GM23338 (cell line): ENCODE data around the gene DDB1. TPM values are rescaled to one million over a fixed set of nuclear protein-coding genes. Genes with fewer than 3 reads are reported as not detected.

ENCODE experiments used
- ATAC-seq: fragments of 200-7000 bp; cut with Tn5 transposase; 3 replicates; pipeline ENCODE4 v1.9.1; 2020
- DNase-seq: peaks from one replicate; pipeline ENCODE4 v3.0.0-alpha.2; 2015; ENCODE audit warnings: low spot score
- H2AFZ ChIP-seq: fragments of 200-600 bp; sonication (generic); 2 replicates; pipeline ENCODE4 v1.8.0; 2016; ENCODE audit warnings: antibody characterized with exemption, mild to moderate bottlenecking, moderate library complexity
- H3F3A ChIP-seq: fragments of 200-600 bp; sonication (generic); replicated peaks from 2 replicates; pipeline ENCODE4 v1.8.0; 2017; ENCODE audit warnings: antibody characterized with exemption, mixed run types, low read depth
- H3K27ac ChIP-seq: fragments of 200-600 bp; sonication (generic); 2 replicates; pipeline ENCODE4 v1.6.1; 2016; ENCODE audit warnings: low read depth
- H3K27me3 ChIP-seq: fragments of 200-600 bp; sonication (generic); 2 replicates; pipeline ENCODE4 v1.8.0; 2016; ENCODE audit warnings: mild to moderate bottlenecking, mixed run types, moderate library complexity; ENCODE audit not compliant: insufficient read depth
- H3K36me3 ChIP-seq: fragments of 200-600 bp; sonication (generic); 2 replicates; pipeline ENCODE4 v1.8.0; 2016; ENCODE audit warnings: mild to moderate bottlenecking; ENCODE audit not compliant: insufficient read depth
- H3K4me1 ChIP-seq: fragments of 200-600 bp; sonication (generic); 2 replicates; pipeline ENCODE4 v1.8.0; 2016; ENCODE audit warnings: mild to moderate bottlenecking, moderate library complexity; ENCODE audit not compliant: insufficient read depth
- H3K4me2 ChIP-seq: fragments of 200-600 bp; sonication (generic); 2 replicates; pipeline ENCODE4 v1.7.1; 2017; ENCODE audit warnings: mixed run types
- H3K4me3 ChIP-seq: fragments of 200-600 bp; sonication (generic); 2 replicates; pipeline ENCODE4 v1.6.1; 2016; ENCODE audit warnings: mixed run types
- H3K79me2 ChIP-seq: fragments of 200-600 bp; sonication (generic); replicated peaks from 2 replicates; pipeline ENCODE4 v1.8.0; 2017; ENCODE audit warnings: mild to moderate bottlenecking; ENCODE audit not compliant: insufficient read depth
- H3K9me2 ChIP-seq: fragments of 200-600 bp; sonication (generic); 2 replicates; pipeline ENCODE4 v1.8.0; 2017; ENCODE audit not compliant: insufficient read depth
- H4K20me1 ChIP-seq: fragments of 200-600 bp; sonication (generic); replicated peaks from 2 replicates; pipeline ENCODE4 v1.8.0; 2017; ENCODE audit warnings: mild to moderate bottlenecking; ENCODE audit not compliant: insufficient read depth
- H3K27ac Mint-ChIP-seq: 2 replicates; pipeline ENCODE4 v1.8.0; 2020; ENCODE audit warnings: inconsistent platforms, mild to moderate bottlenecking, moderate library complexity, mixed read lengths
- H3K27me3 Mint-ChIP-seq: 3 replicates; pipeline ENCODE4 v1.8.0; 2022; ENCODE audit warnings: low read depth, mild to moderate bottlenecking, moderate library complexity, mixed read lengths, inconsistent platforms; ENCODE audit not compliant: insufficient read depth, poor library complexity
- H3K36me3 Mint-ChIP-seq: 3 replicates; pipeline ENCODE4 v1.8.0; 2021; ENCODE audit warnings: low read depth, mild to moderate bottlenecking, inconsistent platforms, moderate library complexity, mixed read lengths
- H3K4me1 Mint-ChIP-seq: 3 replicates; pipeline ENCODE4 v1.8.0; 2020; ENCODE audit warnings: mild to moderate bottlenecking, inconsistent platforms, mixed read lengths
- H3K4me3 Mint-ChIP-seq: 3 replicates; pipeline ENCODE4 v1.8.0; 2021; ENCODE audit warnings: moderate library complexity, mild to moderate bottlenecking, inconsistent platforms, mixed read lengths
- H3K9me3 Mint-ChIP-seq: 3 replicates; pipeline ENCODE4 v1.8.0; 2020; ENCODE audit warnings: moderate library complexity, mild to moderate bottlenecking, inconsistent platforms, mixed read lengths
- CREB1 ChIP-seq: fragments of 250-450 bp; sonication (Bioruptor Pico); IDR thresholded peaks from 2 replicates; pipeline ENCODE4 v1.5.0; 2020; ENCODE audit warnings: low read depth, mild to moderate bottlenecking, moderate library complexity
- EZH2 ChIP-seq: fragments of 200-600 bp; sonication (generic); IDR thresholded peaks from one replicate; pipeline ENCODE4 v1.8.0; 2017; ENCODE audit warnings: antibody characterized with exemption, mild to moderate bottlenecking, low read depth; ENCODE audit not compliant: unreplicated experiment
- EZH2phosphoT487 ChIP-seq: fragments of 200-600 bp; sonication (generic); IDR thresholded peaks from one replicate; pipeline ENCODE4 v1.8.1; 2018; ENCODE audit warnings: antibody characterized with exemption; ENCODE audit not compliant: unreplicated experiment
- JUNB ChIP-seq: IDR thresholded peaks from one replicate; pipeline ENCODE4 v1.6.1; 2016; ENCODE audit warnings: antibody characterized with exemption; ENCODE audit not compliant: unreplicated experiment
- NANOG ChIP-seq: IDR thresholded peaks from 2 replicates; pipeline ENCODE4 v1.6.1; 2016; ENCODE audit warnings: antibody characterized with exemption, borderline replicate concordance
- POLR2AphosphoS5 ChIP-seq: IDR thresholded peaks from 2 replicates; pipeline ENCODE4 v1.6.1; 2016; ENCODE audit warnings: antibody characterized with exemption, low read depth
- STAT1 ChIP-seq: IDR thresholded peaks from one replicate; pipeline ENCODE4 v1.6.1; 2016; ENCODE audit warnings: antibody characterized with exemption; ENCODE audit not compliant: unreplicated experiment
- ZNF114 ChIP-seq: fragments of 250-450 bp; sonication (Bioruptor Pico); IDR thresholded peaks from 2 replicates; pipeline ENCODE4 v1.5.0; 2020; ENCODE audit warnings: mild to moderate bottlenecking, moderate library complexity
- ZNF331 ChIP-seq: fragments of 250-450 bp; sonication (Bioruptor Pico); IDR thresholded peaks from 2 replicates; pipeline ENCODE4 v1.5.0; 2020; ENCODE audit warnings: low read depth, mild to moderate bottlenecking, moderate library complexity
- polyA plus RNA-seq: library from polyadenylated mRNA; unstranded; fragments of >200 nt; fragmentation: Nextera tagmentation; extraction: Ambion mirVana; gene quantifications from 2 replicates; pipeline ENCODE4 v1.2.1, GENCODE V29; 2016
- total RNA-seq: library from RNA; depleted of rRNA; stranded (reverse); fragments of >200 nt; shearing (Covaris generic); gene quantifications from 2 replicates; pipeline ENCODE4 v1.2.3, GENCODE V29; 2014
- TF ChIP-seq, protein P1 (sequence below): IDR thresholded peaks from 2 replicates; pipeline ENCODE4 v1.6.1; 2016; ENCODE audit warnings: antibody characterized with exemption
- TF ChIP-seq, protein P2 (sequence below): fragments of 250-450 bp; sonication (Bioruptor Pico); IDR thresholded peaks from 2 replicates; pipeline ENCODE4 v1.5.0; 2020; ENCODE audit warnings: mild to moderate bottlenecking, moderate library complexity
- TF ChIP-seq, protein P3 (sequence below), 2 experiments: fragments of 200-600 bp in 1 of 2; sonication (generic) in 1 of 2; conservative IDR thresholded peaks; 2 replicates each; pipeline versions ENCODE4 v1.5.1 to v1.6.1; 2016 to 2017; ENCODE audit warnings: antibody characterized with exemption in 2 of 2, low read depth in 2 of 2, mild to moderate bottlenecking in 2 of 2, moderate library complexity in 1 of 2
- TF ChIP-seq, protein P4 (sequence below): IDR thresholded peaks from one replicate; pipeline ENCODE4 v1.6.1; 2018; ENCODE audit warnings: antibody characterized with exemption; ENCODE audit not compliant: unreplicated experiment

Gene DDB1
- total and polyA plus RNA-seq, 2 experiments from 2014 or later = 102 to 282 TPM

DNA sequence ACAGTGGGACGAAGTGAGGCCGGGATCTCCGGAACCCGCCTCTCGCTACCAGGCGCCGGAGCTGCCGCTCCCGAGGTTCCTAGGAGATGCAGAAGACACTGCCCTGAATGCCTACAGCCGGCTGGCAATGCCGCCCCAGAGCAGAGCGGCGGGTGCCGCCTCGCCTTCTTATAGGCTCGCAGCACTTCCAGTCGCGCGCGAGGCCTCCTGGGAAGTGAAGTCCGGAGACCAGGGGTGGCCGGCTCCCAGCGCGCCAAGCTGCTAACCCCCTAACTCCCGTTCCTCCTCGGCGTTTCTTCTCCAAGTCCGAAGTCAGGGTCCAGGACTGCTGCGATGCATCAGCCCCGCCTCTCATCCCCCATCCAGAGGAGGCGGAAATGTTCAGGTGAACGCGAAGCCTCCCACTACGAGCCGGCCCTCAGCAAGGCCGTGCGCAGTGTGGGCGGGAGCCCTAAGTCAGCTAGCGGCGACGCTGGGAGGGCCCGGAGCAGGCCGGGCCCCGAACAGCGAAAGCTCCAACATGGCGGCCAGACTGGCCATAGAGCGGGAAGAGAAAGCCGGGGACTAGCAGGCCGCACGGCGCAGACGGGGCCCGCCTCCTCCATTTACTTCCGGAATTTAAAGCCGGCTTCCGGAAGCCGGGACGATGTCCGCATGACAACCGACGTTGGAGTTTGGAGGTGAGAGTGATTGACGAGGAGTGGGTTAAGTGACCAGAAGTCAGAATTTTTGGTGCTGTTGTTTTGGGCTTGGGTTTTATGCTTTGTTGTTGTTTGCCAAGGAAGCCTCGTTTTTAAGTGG, 29.0 kb upstream of the DDB1 start, which contains the start of the genes CYB561A3 and TMEM138:
Gene CYB561A3, minus strand, starts transcription at position 142 of the 801 bp plus-strand sequence. CDS start 5,169 bp downstream, outside the sequence.
Gene TMEM138, plus strand, starts transcription at position 634 of the 801 bp plus-strand sequence. CDS start 2,017 bp downstream, outside the sequence.
- no peak for TF ChIP-seq NANOG
- peak; percentile 92 for TF ChIP-seq POLR2AphosphoS5
- TF ChIP-seq EZH2phosphoT487 = no peak
- no peak for TF ChIP-seq ZNF114 (CRISPR knock-in tag)
- TF ChIP-seq EZH2 = no peak
- no peak for TF ChIP-seq JUNB
- TF ChIP-seq, protein P1, sequence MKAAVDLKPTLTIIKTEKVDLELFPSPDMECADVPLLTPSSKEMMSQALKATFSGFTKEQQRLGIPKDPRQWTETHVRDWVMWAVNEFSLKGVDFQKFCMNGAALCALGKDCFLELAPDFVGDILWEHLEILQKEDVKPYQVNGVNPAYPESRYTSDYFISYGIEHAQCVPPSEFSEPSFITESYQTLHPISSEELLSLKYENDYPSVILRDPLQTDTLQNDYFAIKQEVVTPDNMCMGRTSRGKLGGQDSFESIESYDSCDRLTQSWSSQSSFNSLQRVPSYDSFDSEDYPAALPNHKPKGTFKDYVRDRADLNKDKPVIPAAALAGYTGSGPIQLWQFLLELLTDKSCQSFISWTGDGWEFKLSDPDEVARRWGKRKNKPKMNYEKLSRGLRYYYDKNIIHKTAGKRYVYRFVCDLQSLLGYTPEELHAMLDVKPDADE = peak; percentile 20; the same call in 1 of the 2 replicates
- TF ChIP-seq, protein P2, sequence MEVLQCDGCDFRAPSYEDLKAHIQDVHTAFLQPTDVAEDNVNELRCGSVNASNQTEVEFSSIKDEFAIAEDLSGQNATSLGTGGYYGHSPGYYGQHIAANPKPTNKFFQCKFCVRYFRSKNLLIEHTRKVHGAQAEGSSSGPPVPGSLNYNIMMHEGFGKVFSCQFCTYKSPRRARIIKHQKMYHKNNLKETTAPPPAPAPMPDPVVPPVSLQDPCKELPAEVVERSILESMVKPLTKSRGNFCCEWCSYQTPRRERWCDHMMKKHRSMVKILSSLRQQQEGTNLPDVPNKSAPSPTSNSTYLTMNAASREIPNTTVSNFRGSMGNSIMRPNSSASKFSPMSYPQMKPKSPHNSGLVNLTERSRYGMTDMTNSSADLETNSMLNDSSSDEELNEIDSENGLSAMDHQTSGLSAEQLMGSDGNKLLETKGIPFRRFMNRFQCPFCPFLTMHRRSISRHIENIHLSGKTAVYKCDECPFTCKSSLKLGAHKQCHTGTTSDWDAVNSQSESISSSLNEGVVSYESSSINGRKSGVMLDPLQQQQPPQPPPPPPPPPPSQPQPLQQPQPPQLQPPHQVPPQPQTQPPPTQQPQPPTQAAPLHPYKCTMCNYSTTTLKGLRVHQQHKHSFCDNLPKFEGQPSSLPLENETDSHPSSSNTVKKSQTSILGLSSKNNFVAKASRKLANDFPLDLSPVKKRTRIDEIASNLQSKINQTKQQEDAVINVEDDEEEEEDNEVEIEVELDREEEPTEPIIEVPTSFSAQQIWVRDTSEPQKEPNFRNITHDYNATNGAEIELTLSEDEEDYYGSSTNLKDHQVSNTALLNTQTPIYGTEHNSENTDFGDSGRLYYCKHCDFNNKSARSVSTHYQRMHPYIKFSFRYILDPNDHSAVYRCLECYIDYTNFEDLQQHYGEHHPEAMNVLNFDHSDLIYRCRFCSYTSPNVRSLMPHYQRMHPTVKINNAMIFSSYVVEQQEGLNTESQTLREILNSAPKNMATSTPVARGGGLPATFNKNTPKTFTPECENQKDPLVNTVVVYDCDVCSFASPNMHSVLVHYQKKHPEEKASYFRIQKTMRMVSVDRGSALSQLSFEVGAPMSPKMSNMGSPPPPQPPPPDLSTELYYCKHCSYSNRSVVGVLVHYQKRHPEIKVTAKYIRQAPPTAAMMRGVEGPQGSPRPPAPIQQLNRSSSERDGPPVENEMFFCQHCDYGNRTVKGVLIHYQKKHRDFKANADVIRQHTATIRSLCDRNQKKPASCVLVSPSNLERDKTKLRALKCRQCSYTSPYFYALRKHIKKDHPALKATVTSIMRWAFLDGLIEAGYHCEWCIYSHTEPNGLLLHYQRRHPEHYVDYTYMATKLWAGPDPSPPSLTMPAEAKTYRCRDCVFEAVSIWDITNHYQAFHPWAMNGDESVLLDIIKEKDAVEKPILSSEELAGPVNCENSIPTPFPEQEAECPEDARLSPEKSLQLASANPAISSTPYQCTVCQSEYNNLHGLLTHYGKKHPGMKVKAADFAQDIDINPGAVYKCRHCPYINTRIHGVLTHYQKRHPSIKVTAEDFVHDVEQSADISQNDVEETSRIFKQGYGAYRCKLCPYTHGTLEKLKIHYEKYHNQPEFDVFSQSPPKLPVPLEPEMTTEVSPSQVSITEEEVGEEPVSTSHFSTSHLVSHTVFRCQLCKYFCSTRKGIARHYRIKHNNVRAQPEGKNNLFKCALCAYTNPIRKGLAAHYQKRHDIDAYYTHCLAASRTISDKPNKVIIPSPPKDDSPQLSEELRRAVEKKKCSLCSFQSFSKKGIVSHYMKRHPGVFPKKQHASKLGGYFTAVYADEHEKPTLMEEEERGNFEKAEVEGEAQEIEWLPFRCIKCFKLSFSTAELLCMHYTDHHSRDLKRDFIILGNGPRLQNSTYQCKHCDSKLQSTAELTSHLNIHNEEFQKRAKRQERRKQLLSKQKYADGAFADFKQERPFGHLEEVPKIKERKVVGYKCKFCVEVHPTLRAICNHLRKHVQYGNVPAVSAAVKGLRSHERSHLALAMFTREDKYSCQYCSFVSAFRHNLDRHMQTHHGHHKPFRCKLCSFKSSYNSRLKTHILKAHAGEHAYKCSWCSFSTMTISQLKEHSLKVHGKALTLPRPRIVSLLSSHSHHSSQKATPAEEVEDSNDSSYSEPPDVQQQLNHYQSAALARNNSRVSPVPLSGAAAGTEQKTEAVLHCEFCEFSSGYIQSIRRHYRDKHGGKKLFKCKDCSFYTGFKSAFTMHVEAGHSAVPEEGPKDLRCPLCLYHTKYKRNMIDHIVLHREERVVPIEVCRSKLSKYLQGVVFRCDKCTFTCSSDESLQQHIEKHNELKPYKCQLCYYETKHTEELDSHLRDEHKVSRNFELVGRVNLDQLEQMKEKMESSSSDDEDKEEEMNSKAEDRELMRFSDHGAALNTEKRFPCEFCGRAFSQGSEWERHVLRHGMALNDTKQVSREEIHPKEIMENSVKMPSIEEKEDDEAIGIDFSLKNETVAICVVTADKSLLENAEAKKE = no peak
- TF ChIP-seq STAT1 = no peak
- TF ChIP-seq, protein P3, sequence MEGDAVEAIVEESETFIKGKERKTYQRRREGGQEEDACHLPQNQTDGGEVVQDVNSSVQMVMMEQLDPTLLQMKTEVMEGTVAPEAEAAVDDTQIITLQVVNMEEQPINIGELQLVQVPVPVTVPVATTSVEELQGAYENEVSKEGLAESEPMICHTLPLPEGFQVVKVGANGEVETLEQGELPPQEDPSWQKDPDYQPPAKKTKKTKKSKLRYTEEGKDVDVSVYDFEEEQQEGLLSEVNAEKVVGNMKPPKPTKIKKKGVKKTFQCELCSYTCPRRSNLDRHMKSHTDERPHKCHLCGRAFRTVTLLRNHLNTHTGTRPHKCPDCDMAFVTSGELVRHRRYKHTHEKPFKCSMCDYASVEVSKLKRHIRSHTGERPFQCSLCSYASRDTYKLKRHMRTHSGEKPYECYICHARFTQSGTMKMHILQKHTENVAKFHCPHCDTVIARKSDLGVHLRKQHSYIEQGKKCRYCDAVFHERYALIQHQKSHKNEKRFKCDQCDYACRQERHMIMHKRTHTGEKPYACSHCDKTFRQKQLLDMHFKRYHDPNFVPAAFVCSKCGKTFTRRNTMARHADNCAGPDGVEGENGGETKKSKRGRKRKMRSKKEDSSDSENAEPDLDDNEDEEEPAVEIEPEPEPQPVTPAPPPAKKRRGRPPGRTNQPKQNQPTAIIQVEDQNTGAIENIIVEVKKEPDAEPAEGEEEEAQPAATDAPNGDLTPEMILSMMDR (conservative IDR thresholded peaks at IDR 0.05; ENCODE audit: low read depth in 2 of 2) = no peak
- TF ChIP-seq, protein P4, sequence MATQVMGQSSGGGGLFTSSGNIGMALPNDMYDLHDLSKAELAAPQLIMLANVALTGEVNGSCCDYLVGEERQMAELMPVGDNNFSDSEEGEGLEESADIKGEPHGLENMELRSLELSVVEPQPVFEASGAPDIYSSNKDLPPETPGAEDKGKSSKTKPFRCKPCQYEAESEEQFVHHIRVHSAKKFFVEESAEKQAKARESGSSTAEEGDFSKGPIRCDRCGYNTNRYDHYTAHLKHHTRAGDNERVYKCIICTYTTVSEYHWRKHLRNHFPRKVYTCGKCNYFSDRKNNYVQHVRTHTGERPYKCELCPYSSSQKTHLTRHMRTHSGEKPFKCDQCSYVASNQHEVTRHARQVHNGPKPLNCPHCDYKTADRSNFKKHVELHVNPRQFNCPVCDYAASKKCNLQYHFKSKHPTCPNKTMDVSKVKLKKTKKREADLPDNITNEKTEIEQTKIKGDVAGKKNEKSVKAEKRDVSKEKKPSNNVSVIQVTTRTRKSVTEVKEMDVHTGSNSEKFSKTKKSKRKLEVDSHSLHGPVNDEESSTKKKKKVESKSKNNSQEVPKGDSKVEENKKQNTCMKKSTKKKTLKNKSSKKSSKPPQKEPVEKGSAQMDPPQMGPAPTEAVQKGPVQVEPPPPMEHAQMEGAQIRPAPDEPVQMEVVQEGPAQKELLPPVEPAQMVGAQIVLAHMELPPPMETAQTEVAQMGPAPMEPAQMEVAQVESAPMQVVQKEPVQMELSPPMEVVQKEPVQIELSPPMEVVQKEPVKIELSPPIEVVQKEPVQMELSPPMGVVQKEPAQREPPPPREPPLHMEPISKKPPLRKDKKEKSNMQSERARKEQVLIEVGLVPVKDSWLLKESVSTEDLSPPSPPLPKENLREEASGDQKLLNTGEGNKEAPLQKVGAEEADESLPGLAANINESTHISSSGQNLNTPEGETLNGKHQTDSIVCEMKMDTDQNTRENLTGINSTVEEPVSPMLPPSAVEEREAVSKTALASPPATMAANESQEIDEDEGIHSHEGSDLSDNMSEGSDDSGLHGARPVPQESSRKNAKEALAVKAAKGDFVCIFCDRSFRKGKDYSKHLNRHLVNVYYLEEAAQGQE = peak; percentile 4
- peak; percentile 8; the same call in 1 of the 2 replicates for TF ChIP-seq CREB1 (CRISPR knock-in tag)
- TF ChIP-seq ZNF331 (CRISPR knock-in tag) = no peak
- Histone ChIP-seq H3K4me1 (peaks cover 11% of the 10 kb centered on the region), H2AFZ (peak within 1 kb of the TSS; percentile 97), H3K27me3 (no peaks in the 10 kb centered on the region), H3K4me3 (peak within 1 kb of the TSS; percentile 86), H3K36me3 (peaks cover 22% of the 10 kb centered on the region), H3K79me2 (peaks cover 36% of the 10 kb centered on the region), H4K20me1 (peaks cover 8% of the 10 kb centered on the region; the same call in 1 of the 2 replicates), H3K4me2 (peak within 1 kb of the TSS; percentile 97), H3K27ac (peak within 1 kb of the TSS; percentile 100), H3K9me2 (no peaks in the 10 kb centered on the region), H3F3A (peaks cover 10% of the 10 kb centered on the region; the same call in 1 of the 2 replicates)
- no peaks in the 10 kb centered on the region for H3K9me3 Mint-ChIP-seq
- H3K4me3 Mint-ChIP-seq = peak within 1 kb of the TSS; percentile 99
- H3K4me1 Mint-ChIP-seq = peaks cover 17% of the 10 kb centered on the region
- H3K27me3 Mint-ChIP-seq = peaks cover 8% of the 10 kb centered on the region
- peak; percentile 97 for DNase-seq
- H3K36me3 Mint-ChIP-seq = peaks cover 39% of the 10 kb centered on the region
- peak within 1 kb of the TSS; percentile 98 for H3K27ac Mint-ChIP-seq
- peak; percentile 95 for ATAC-seq
